Left kidney (tissue), 2 donors: ENCODE results near the gene NIPSNAP3A. TPM values are rescaled to one million over a fixed set of nuclear protein-coding genes. Genes with fewer than 3 reads are reported as not detected.

Experiments used
- DNase-seq: peaks from one replicate; pipeline ENCODE4 v3.0.0-alpha.2; 2013
- polyA plus RNA-seq: library from polyadenylated mRNA; unstranded; fragments of 120-200 nt; gene quantifications from one replicate; pipeline ENCODE4 v1.2.1, GENCODE V29; 2013; ENCODE audit not compliant: insufficient read length

Gene NIPSNAP3A
- polyA plus RNA-seq, 1 donor, result 51.7 TPM

GRCh38 chr9:104802906-104803305 lies 55.4 kb downstream of the NIPSNAP3A start:
- DNase-seq, result no peak

GRCh38 chr9:104805441-104805840 lies 58.0 kb downstream of the NIPSNAP3A start:
- no peak for DNase-seq

GRCh38 chr9:104808035-104808614 lies 60.6 kb downstream of the NIPSNAP3A start:
- DNase-seq, result no peak

Other genes starting within 250 kb of the NIPSNAP3A start
- not detected for gene OR13F1, start 243.4 kb upstream of the NIPSNAP3A start, polyA plus RNA-seq
- not detected for gene OR13C4, start 220.5 kb upstream of the NIPSNAP3A start, polyA plus RNA-seq
- not detected for gene OR13C3, start 210.8 kb upstream of the NIPSNAP3A start, polyA plus RNA-seq
- not detected for gene OR13C8, start 178.5 kb upstream of the NIPSNAP3A start, polyA plus RNA-seq
- 0.33 TPM for gene OR13C5, start 148.3 kb upstream of the NIPSNAP3A start, polyA plus RNA-seq
- not detected for gene OR13C2, start 142.1 kb upstream of the NIPSNAP3A start, polyA plus RNA-seq
- gene OR13C9, start 129.5 kb upstream of the NIPSNAP3A start, polyA plus RNA-seq, result not detected
- gene OR13D1, start 53.2 kb upstream of the NIPSNAP3A start, polyA plus RNA-seq, result not detected
- gene NIPSNAP3B, start 16.4 kb downstream of the NIPSNAP3A start, polyA plus RNA-seq, result 15.9 TPM
- 12.8 TPM for gene ABCA1, start 180.5 kb downstream of the NIPSNAP3A start, polyA plus RNA-seq